ENCODE measurements around the gene KLF17.

Gene KLF17

GRCh38 chr1:44118682-44119081 lies at the start of gene KLF17:
TSS of gene KLF17 (plus strand) at chr1:44118821. CDS start at chr1:44118908, 87 bp downstream.
- DNase-seq = no peak

- DNase-seq = no peak
Observed at GRCh38 chr1:44071461-44071860, 47.2 kb upstream of the KLF17 start.

GRCh38 chr1:44072204-44072603 lies 46.4 kb upstream of the KLF17 start:
- DNase-seq = no peak

GRCh38 chr1:44072821-44073220 lies 45.8 kb upstream of the KLF17 start:
- DNase-seq = no peak

DNA sequence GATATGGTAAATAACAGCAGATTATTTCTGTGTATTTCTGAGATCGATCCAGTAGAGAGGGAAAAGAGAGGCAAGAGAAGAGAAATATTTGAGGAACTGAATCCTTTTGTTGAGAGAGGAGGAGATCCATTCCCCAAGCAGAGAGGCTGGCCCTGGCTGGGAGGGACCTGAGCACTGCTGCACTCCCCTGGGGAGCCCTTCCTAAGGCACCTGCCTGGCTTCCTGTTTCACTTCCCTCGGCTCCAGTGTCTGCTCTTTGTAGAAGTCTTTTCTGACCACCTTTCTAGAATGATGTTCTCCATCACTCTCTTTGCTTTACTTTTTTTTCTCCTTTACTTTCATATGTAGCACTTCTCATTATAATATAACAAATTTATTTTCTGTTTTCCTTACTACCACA lies 45.1 kb upstream of the KLF17 start:
- DNase-seq = no peak

DNA sequence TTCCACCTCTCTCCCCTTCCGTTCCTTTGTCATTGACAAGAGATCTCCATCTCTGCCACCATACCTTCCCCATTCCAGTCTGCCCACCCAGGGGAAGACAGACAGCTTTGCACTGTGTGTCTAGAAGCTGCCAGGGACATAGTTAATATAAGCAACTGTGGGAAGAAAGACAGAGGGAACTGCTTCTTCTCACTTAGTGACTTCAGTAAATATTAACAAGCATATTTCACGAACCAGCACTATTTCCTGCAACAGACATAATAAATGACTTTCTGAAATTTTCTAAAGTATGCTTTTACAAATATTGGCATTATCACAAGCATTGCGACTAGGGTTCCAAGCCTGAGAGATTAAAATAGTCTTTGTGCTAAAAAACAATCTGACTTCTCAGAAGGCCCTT lies 44.2 kb upstream of the KLF17 start:
- no peak for DNase-seq

GRCh38 chr1:44076066-44076465 lies 42.6 kb upstream of the KLF17 start:
- no peak for DNase-seq

DNA sequence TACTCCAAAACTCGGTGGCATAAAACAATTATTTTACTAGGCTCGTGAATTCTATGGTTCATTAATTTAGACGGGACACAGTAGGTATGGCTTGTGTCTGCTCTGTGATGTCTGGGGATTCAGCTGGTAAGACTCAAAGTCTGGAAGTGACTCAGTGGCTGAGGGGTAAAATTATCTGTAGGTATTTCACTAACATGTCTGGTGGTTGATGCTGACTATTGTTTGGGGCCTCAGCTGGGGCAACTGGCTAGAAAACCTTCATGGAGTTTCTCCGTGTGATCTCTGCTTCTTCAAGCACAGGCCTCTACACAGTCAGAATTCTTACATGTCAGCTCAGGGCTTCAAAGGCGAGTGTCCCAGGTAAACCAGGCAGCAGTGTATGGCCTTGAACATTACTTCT lies 41.2 kb upstream of the KLF17 start:
- DNase-seq = no peak

DNA sequence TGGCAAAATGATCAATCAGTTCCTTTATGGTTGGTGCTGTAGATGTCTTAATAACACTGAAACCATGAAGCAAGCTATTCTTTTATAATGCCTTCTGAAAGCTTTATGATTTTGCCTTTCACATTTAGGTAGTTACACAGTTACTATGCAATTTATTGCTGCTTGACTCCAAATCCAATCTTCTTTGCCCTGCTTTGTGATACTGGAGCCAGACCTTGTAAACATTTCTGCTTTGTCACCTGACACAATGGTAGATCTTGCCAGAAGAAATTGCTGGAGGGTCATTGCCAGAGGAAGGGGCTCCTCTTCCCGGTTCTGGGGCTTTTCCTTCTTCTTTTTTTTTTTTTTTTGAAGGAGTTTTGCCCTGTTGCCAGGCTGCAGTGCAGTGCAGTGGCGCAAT lies 40.5 kb upstream of the KLF17 start:
- no peak for DNase-seq

DNA sequence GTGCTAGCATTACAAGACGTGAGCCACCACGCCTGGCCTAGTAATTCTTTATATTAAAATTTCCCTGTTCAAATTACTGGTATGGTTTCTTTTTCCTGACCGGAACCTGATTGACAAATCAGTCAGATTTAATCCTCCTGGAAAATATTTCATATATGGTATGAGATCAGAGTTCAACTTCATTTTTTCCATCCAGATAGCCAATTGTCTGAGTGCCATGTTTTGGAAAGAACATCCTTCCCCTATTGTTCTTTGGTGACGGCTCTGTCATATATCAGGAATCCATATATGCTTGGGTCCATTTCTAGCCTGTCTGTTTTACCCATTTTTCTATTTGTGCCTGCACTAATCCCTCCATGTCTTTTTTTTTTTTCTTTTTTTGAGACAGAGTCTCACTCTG lies 39.1 kb upstream of the KLF17 start:
- DNase-seq = no peak

GRCh38 chr1:44084998-44085675 lies 33.5 kb upstream of the KLF17 start:
- DNase-seq = no peak

- no peak for DNase-seq
Observed at GRCh38 chr1:44086692-44087474, 31.7 kb upstream of the KLF17 start.

DNA sequence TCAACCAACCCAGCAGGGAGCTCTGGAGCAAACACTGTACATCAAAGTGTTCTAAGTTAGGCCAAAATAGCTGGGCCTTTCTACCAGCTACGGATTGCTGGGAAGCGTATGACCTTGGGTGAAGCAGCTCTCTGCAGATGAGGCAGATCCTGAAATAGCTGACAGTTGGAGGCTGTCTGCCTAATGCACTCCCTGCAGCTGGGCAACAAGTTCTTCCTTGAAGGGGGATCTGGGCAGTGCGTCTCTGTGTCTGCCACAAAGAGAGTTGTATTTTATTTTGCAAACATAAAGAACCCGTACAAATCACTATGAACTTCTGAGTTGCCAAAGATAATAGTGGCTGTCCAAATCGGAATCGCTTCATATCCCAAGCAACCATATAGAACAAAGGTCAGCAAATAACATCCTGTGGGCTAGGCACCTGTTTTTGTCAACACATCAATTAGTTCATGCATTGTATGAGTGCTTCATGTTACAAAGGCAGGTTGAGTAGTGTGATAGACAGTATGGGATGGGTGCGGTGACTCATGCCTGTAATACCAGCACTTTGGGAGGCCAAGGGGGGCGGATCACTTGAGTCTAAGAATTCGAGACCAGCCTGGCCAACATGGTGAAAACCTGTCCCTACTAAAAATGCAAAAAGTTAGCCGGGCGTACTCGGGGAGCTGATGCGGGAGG lies 29.1 kb upstream of the KLF17 start:
- DNase-seq = no peak

- no peak for DNase-seq
Observed at GRCh38 chr1:44090429-44091252, 28.0 kb upstream of the KLF17 start.

DNA sequence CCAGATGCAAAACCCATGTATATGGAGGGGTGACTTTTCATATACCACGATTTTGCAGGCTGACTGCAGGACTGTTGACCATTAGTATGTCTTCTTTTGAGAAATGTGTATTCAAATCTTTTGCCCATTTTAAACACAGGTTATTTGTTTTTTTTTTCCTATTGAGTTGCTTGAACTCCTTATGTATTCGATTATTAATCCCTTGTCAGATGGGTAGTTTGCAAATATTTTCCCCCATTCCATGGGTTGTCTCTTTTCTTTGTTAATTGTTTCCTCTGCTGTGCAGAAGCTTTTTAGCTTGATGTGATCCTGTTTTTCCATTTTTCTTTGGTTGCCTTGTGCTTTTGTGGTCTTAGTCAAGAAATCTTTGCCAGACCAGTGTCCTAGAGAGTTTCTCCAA lies 24.6 kb upstream of the KLF17 start:
- DNase-seq = no peak

DNA sequence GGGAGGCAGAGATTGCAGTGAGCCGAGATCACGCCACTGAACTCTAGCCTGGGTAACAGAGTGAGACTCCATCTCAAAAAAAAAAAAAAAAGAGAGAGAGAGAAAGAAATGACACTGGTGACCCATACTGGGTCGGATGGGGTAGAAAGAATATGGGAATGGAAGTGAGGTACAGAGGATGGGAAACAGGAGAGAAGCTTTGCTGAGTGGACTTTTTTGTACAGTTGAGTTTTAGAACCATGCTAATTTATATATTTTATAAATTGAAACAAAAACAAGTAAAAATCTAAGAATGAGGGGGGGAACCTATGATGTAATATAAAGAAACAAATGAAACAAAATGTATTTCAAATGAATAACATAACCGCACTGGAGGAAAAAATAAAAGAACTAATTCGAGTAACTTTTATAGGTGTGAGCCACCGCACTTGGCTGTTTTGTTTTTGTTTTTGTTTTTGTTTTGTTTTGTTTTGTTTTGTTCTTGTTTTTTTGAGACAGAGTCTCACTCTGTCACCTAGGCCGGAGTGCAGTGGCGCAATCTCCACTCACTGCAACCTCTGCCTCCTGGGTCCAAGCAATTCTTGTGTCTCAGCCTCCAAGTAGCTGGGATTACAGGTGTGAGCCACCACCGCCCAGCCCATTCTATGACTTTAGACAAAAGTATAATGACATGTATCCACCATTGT lies 18.3 kb upstream of the KLF17 start:
- no peak for DNase-seq

DNA sequence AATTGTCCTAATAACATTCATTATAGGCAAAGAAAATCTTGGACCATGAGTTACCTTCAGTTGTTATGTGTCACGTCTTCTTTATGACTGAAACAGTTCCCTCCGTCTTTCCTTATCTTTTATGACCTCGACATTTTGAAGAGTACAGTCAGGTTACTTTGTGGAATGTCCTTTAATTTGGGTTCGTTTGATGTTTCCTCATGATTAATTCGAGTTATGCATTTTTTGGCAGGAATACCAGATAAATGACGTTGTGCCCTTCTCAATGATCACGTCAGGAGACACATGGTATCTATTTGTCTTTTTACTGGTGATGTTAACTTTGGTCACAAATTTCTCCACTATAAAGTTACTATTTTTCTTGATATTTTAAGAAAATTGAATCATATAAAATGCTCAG lies 17.3 kb upstream of the KLF17 start:
- no peak for DNase-seq

DNA sequence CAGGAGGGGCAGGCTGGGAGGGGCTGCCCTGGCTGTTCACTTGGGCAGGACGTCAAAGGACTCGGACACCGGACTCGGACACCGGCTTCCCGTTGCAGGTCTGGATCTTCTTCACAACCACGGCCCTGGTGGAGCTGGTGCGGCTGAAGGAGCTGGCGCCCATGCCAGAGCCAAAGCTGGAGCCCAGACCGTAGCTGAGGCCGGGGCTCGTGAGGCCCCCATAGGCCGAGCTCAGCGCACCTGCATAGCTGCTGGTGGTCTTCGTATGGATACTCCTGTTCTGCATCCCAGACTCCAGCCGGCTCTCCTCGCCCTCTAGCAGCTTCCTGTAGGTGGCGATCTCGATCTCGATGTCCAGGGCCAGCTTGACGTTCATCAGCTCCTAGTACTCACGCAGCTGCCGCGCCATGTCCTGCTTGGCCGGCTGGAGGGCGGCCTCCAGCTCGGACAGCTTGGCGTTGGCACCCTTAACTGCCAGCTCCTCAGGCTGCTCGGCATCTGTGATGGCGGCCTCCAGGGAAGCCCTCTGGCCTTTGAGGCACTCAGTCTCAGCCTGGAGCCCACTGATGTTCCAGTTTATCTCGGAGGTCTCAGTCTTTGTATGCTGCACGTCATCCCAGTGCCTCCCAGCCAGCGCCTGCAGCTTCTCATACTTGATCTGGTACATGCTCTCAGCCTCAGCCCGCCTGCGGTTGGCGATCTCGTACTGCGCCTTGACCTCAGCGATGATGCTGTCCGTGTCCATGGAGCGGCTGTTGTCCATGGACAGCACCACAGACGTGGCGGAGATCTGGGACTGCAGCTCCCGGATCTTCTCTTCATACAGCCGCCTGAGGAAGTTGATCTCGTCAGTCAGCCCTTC lies 15.1 kb upstream of the KLF17 start:
- DNase-seq = no peak

DNA sequence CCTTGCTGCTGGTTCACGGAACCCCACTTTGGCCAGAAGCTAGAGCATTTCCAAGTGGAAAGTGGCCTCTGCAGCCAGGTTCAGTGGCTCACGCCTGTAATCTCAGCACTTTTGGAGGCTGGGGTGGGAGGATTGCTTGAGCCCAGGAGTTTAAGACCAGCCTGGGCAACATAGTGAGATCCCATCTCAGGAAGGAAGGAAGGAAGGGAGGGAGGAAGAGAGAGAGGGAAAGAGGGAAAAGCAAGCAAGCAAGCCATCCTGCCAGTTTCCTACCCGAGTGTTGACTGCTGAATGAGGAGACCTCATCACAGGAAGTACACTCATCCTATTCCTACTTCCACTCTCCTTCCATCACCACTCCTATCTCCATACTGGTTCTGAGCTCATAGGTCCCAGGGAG lies 12.8 kb upstream of the KLF17 start:
- no peak for DNase-seq

GRCh38 chr1:44108241-44108640 lies 10.4 kb upstream of the KLF17 start:
- DNase-seq = no peak

GRCh38 chr1:44108971-44109370 lies 9.7 kb upstream of the KLF17 start:
- no peak for DNase-seq

DNA sequence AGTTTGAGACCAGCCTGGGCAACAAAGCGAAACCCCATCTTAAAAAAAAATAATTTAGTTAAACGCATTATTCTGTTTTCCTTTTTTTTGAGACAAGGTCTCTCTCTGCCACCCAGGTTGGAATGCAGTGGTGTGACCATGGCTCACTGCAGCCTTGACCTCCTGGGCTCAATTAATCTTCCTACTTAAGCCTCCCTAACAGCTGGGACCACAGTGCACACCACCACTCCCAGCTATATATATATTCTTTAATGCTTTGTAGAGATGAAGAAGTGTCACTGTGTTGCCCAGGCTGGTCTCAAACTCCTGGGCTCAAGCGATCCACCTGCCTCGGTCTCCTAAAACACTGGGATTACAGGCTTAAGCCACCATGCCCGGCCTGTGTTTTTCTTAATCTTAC lies 7.7 kb upstream of the KLF17 start:
- no peak for DNase-seq

Data from DMS 273 treated with DMSO at 0.1 percent for 48 hours (cell line).